HepG2 (cell line): ENCODE measurements around the gene FNDC3B. TPM values are rescaled to one million over a fixed set of nuclear protein-coding genes. Genes with fewer than 3 reads are reported as not detected.

ENCODE experiments used
- ARID3A ChIP-seq: IDR thresholded peaks from 2 replicates; pipeline ENCODE4 v1.6.1; 2012; ENCODE audit warnings: low read depth, low read length, improper control_type of control experiment
- CBX2 ChIP-seq, 2 experiments: fragments of 200-600 bp in 1 of 2; sonication (generic); formaldehyde crosslinking in 1 of 2; IDR thresholded peaks; 2 replicates each; pipeline versions ENCODE4 v1.7.0 to v1.8.1; 2018 to 2022; ENCODE audit warnings: low read depth in 2 of 2, low read length in 1 of 2, mild to moderate bottlenecking in 1 of 2, missing genetic modification reagents in 1 of 2
- CBX5 ChIP-seq: sonication (generic); formaldehyde crosslinking; IDR thresholded peaks from 2 replicates; pipeline ENCODE4 v1.4.0; 2020; ENCODE audit warnings: missing genetic modification reagents, borderline replicate concordance
- FUBP1 ChIP-seq: sonication (generic); formaldehyde crosslinking; IDR thresholded peaks from 2 replicates; pipeline ENCODE4 v1.5.1; 2020; ENCODE audit warnings: missing genetic modification reagents, mild to moderate bottlenecking, borderline replicate concordance
- GLI4 ChIP-seq: sonication (generic); formaldehyde crosslinking; IDR thresholded peaks from 2 replicates; pipeline ENCODE4 v1.5.1; 2020; ENCODE audit warnings: missing genetic modification reagents, mild to moderate bottlenecking, moderate library complexity, borderline replicate concordance
- GLMP ChIP-seq: sonication (generic); formaldehyde crosslinking; IDR thresholded peaks from 2 replicates; pipeline ENCODE4 v1.9.0; 2021; ENCODE audit warnings: missing genetic modification reagents, mild to moderate bottlenecking, borderline replicate concordance
- HOXA3 ChIP-seq: sonication (generic); formaldehyde crosslinking; IDR thresholded peaks from 2 replicates; pipeline ENCODE4 v1.5.0; 2020; ENCODE audit warnings: missing genetic modification reagents
- LBX2 ChIP-seq: sonication (generic); formaldehyde crosslinking; IDR thresholded peaks from 2 replicates; pipeline ENCODE4 v1.5.0; 2020; ENCODE audit warnings: missing genetic modification reagents, mild to moderate bottlenecking, borderline replicate concordance
- MXI1 ChIP-seq: IDR thresholded peaks from 3 replicates; pipeline ENCODE4 v1.6.1; 2012; ENCODE audit warnings: low read depth, low read length, inconsistent platforms, borderline replicate concordance
- NKX3-1 ChIP-seq: sonication (generic); formaldehyde crosslinking; IDR thresholded peaks from 2 replicates; pipeline ENCODE4 v1.5.0; 2020; ENCODE audit warnings: missing genetic modification reagents
- PAX8 ChIP-seq: sonication (generic); formaldehyde crosslinking; IDR thresholded peaks from 2 replicates; pipeline ENCODE4 v1.8.0; 2022; ENCODE audit warnings: mild to moderate bottlenecking, missing genetic modification reagents, borderline replicate concordance
- RBFOX2 ChIP-seq: fragments of 200-400 bp; formaldehyde crosslinking; IDR thresholded peaks from 2 replicates; pipeline ENCODE4 v1.6.1; 2017; ENCODE audit warnings: low read depth, mild to moderate bottlenecking, low read length
- RFX5 ChIP-seq: IDR thresholded peaks from 2 replicates; pipeline ENCODE4 v1.6.1; 2011; ENCODE audit warnings: low read depth, low read length, improper control_type of control experiment
- TARDBP ChIP-seq: sonication (generic); formaldehyde crosslinking; IDR thresholded peaks from 2 replicates; pipeline ENCODE4 v1.8.0; 2022; ENCODE audit warnings: mild to moderate bottlenecking, missing genetic modification reagents
- THAP7 ChIP-seq: sonication (generic); formaldehyde crosslinking; IDR thresholded peaks from 2 replicates; pipeline ENCODE4 v1.8.1; 2023; ENCODE audit warnings: mild to moderate bottlenecking, missing genetic modification reagents
- ZFYVE20 ChIP-seq: sonication (generic); formaldehyde crosslinking; IDR thresholded peaks from 2 replicates; pipeline ENCODE4 v1.8.0; 2023; ENCODE audit warnings: low read depth, mild to moderate bottlenecking, moderate library complexity, missing genetic modification reagents, borderline replicate concordance
- ZNF224 ChIP-seq: sonication (generic); formaldehyde crosslinking; IDR thresholded peaks from 2 replicates; pipeline ENCODE4 v1.5.0; 2020; ENCODE audit warnings: mild to moderate bottlenecking, missing genetic modification reagents
- ZNF225 ChIP-seq: sonication (generic); formaldehyde crosslinking; IDR thresholded peaks from 2 replicates; pipeline ENCODE4 v1.4.0; 2020; ENCODE audit warnings: mild to moderate bottlenecking, missing genetic modification reagents
- ZNF383 ChIP-seq: sonication (generic); formaldehyde crosslinking; IDR thresholded peaks from 2 replicates; pipeline ENCODE4 v1.4.0; 2020; ENCODE audit warnings: missing genetic modification reagents, mild to moderate bottlenecking, borderline replicate concordance
- ZNF614 ChIP-seq: IDR thresholded peaks from 2 replicates; pipeline ENCODE4 v1.6.1; 2018; ENCODE audit warnings: missing biosample characterization, missing genetic modification reagents, inconsistent platforms, borderline replicate concordance
- ZNF703 ChIP-seq: sonication (generic); formaldehyde crosslinking; IDR thresholded peaks from 2 replicates; pipeline ENCODE4 v1.5.1; 2020; ENCODE audit warnings: missing genetic modification reagents, mild to moderate bottlenecking, moderate library complexity, borderline replicate concordance
- polyA plus RNA-seq, 8 experiments: library from polyadenylated mRNA; depleted of rRNA in 3 of 8; stranded (reverse) in 7 of 8; unstranded in 1 of 8; fragments of >200 nt; fragmentation: Illumina TruSeq in 4 of 8; extraction: Trizol in 4 of 8; gene quantifications; 2 replicates each; pipeline versions ENCODE4 v1.2.1 to v1.2.3, GENCODE V29; 2011 to 2016; ENCODE audit warnings: low read depth in 4 of 8, missing spikeins in 1 of 8, mixed read lengths in 1 of 8; ENCODE audit not compliant: insufficient read depth in 1 of 8
- total RNA-seq, 5 experiments: library from RNA; depleted of rRNA; stranded (reverse); fragments of >200 nt; fragmentation: Illumina TruSeq; extraction: Trizol; gene quantifications; 2 replicates each; pipeline ENCODE4 v1.2.3, GENCODE V29; 2016; ENCODE audit warnings: low read depth in 1 of 5

Gene FNDC3B
- total and polyA plus RNA-seq, 2 of the 13 experiments (the other 11 are each of a cell fraction or from before 2014, with no cell fraction given): 74.8 to 103 TPM

GRCh38 chr3:172140499-172141391 is 101.4 kb downstream of the FNDC3B start (continued):
- TF ChIP-seq ARID3A (peak; percentile 74; the same call in 1 of the 2 replicates), ZNF383 (CRISPR knock-in tag) (no peak), GLMP (CRISPR knock-in tag) (no peak), ZNF703 (CRISPR knock-in tag) (0 out of 2 replicates have a peak, but pooled peaks have one; percentile 74), PAX8 (CRISPR knock-in tag) (no peak), CBX2 (IDR thresholded peaks at IDR 0.05; ENCODE audit: low read depth, low read length) (no peak), CBX2 (CRISPR knock-in tag; IDR thresholded peaks at IDR 0.05; ENCODE audit: low read depth) (no peak), GLI4 (CRISPR knock-in tag) (no peak), ZFYVE20 (CRISPR knock-in tag) (no peak), MXI1 (peak; percentile 81; the same call in 1 of the 3 replicates), TARDBP (CRISPR knock-in tag) (peak; percentile 98), RFX5 (no peak), FUBP1 (CRISPR knock-in tag) (peak; percentile 88; the same call in 1 of the 2 replicates), ZNF614 (CRISPR knock-in tag) (peak; percentile 96), LBX2 (no peak), NKX3-1 (CRISPR knock-in tag) (peak; percentile 82), ZNF225 (no peak), HOXA3 (CRISPR knock-in tag) (peak; percentile 92), CBX5 (CRISPR knock-in tag) (peak; percentile 91; the same call in 1 of the 2 replicates), RBFOX2 (no peak), ZNF224 (no peak), THAP7 (no peak)
